MM.1S (cell line): ENCODE results near the gene MAP3K2.

ENCODE experiments used
- DNase-seq: peaks from one replicate; pipeline ENCODE4 v3.0.0-alpha.2; 2015
- H2AFZ ChIP-seq: fragments of 300-600 bp; sonication (generic); 2 replicates; pipeline ENCODE4 v1.6.0; 2016; ENCODE audit warnings: antibody characterized with exemption, low read length
- H3F3A ChIP-seq: fragments of 300-600 bp; sonication (generic); 2 replicates; pipeline ENCODE4 v1.6.1; 2016; ENCODE audit warnings: mild to moderate bottlenecking, antibody characterized with exemption, low read length, moderate library complexity, mixed read lengths; ENCODE audit not compliant: insufficient read depth
- H3K27ac ChIP-seq: fragments of 300-600 bp; sonication (generic); 2 replicates; pipeline ENCODE4 v1.5.1; 2016; ENCODE audit warnings: mild to moderate bottlenecking, low read length
- H3K27me3 ChIP-seq: fragments of 300-600 bp; sonication (generic); replicated peaks from 2 replicates; pipeline ENCODE4 v1.6.0; 2016; ENCODE audit warnings: low read length; ENCODE audit not compliant: insufficient read depth
- H3K36me3 ChIP-seq: fragments of 300-600 bp; sonication (generic); replicated peaks from 2 replicates; pipeline ENCODE4 v1.6.1; 2016; ENCODE audit warnings: mild to moderate bottlenecking, low read length, mixed read lengths; ENCODE audit not compliant: insufficient read depth
- H3K4me1 ChIP-seq: fragments of 300-600 bp; sonication (generic); 2 replicates; pipeline ENCODE4 v1.6.1; 2016; ENCODE audit warnings: low read length, mixed read lengths
- H3K4me2 ChIP-seq: fragments of 300-600 bp; sonication (generic); 2 replicates; pipeline ENCODE4 v1.6.0; 2016; ENCODE audit warnings: low read depth, low read length
- H3K4me3 ChIP-seq: fragments of 300-600 bp; sonication (generic); 2 replicates; pipeline ENCODE4 v1.5.1; 2016; ENCODE audit warnings: low read length, mixed read lengths
- H3K79me2 ChIP-seq: fragments of 300-600 bp; sonication (generic); 2 replicates; pipeline ENCODE4 v1.6.1; 2016; ENCODE audit warnings: mixed run types, low read length, mixed read lengths
- H3K9ac ChIP-seq: fragments of 300-600 bp; sonication (generic); 2 replicates; pipeline ENCODE4 v1.6.1; 2016; ENCODE audit warnings: low read length, mixed read lengths
- H3K9me2 ChIP-seq: fragments of 300-600 bp; sonication (generic); replicated peaks from 2 replicates; pipeline ENCODE4 v1.6.1; 2016; ENCODE audit warnings: mild to moderate bottlenecking, low read length, mixed read lengths; ENCODE audit not compliant: insufficient read depth
- H3K9me3 ChIP-seq: fragments of 300-600 bp; sonication (generic); replicated peaks from 2 replicates; pipeline ENCODE4 v1.6.1; 2016; ENCODE audit warnings: mild to moderate bottlenecking, low read length, mixed read lengths; ENCODE audit not compliant: insufficient read depth
- H4K20me1 ChIP-seq: fragments of 300-600 bp; sonication (generic); 2 replicates; pipeline ENCODE4 v1.6.1; 2016; ENCODE audit warnings: mild to moderate bottlenecking, low read length, moderate library complexity, mixed read lengths; ENCODE audit not compliant: insufficient read depth
- CTCF ChIP-seq: fragments of 300-600 bp; sonication (generic); IDR thresholded peaks from 2 replicates; pipeline ENCODE4 v1.5.1; 2016; ENCODE audit warnings: antibody characterized with exemption, low read length, mixed read lengths
- EZH2 ChIP-seq: fragments of 300-600 bp; sonication (generic); optimal IDR thresholded peaks from 2 replicates; pipeline ENCODE3; 2017; ENCODE audit warnings: low read depth, mild to moderate bottlenecking, antibody characterized with exemption, low read length, mixed read lengths
- EZH2phosphoT487 ChIP-seq: fragments of 300-600 bp; sonication (generic); IDR thresholded peaks from 2 replicates; pipeline ENCODE4 v1.6.1; 2018; ENCODE audit warnings: antibody characterized with exemption, low read length

The MAP3K2 gene

GRCh38 chr2:127408004-127408806 lies 20.4 kb upstream of the MAP3K2 start:
- Histone ChIP-seq H3K4me1 (peaks cover 27% of the 10 kb centered on the region), H3K9me2 (no peaks in the 10 kb centered on the region), H3K4me2 (peak overlapping the region; percentile 68), H3K9me3 (no peaks in the 10 kb centered on the region), H3K27me3 (no peaks in the 10 kb centered on the region), H3K27ac (peak overlapping the region; percentile 26; the same call in 1 of the 2 replicates), H3K9ac (peak overlapping the region; percentile 65; the same call in 1 of the 2 replicates), H4K20me1 (no peaks in the 10 kb centered on the region), H3F3A (peaks cover 12% of the 10 kb centered on the region), H2AFZ (peak overlapping the region; percentile 56), H3K36me3 (no peaks in the 10 kb centered on the region), H3K4me3 (peak overlapping the region; percentile 62), H3K79me2 (no peaks in the 10 kb centered on the region)
- TF ChIP-seq EZH2phosphoT487 (no peak), EZH2 (no peak), CTCF (no peak)
- peak; percentile 87 for DNase-seq

GRCh38 chr2:127407661-127408003 lies 19.9 kb upstream of the MAP3K2 start:
- H3K9ac ChIP-seq = no peak overlapping the region
- peaks cover 12% of the 10 kb centered on the region for H3F3A ChIP-seq
- H3K27me3 ChIP-seq = no peaks in the 10 kb centered on the region
- H3K4me3 ChIP-seq = no peak overlapping the region; the same call in 1 of the 2 replicates
- H3K36me3 ChIP-seq = no peaks in the 10 kb centered on the region
- DNase-seq = peak; percentile 21
- H3K4me1 ChIP-seq = peaks cover 27% of the 10 kb centered on the region
- H3K9me3 ChIP-seq = no peaks in the 10 kb centered on the region
- H3K4me2 ChIP-seq = peak overlapping the region; percentile 28; the same call in 1 of the 2 replicates
- no peaks in the 10 kb centered on the region for H4K20me1 ChIP-seq
- TF ChIP-seq EZH2 (no peak), EZH2phosphoT487 (no peak), CTCF (no peak)
- no peaks in the 10 kb centered on the region for H3K79me2 ChIP-seq
- H3K9me2 ChIP-seq = no peaks in the 10 kb centered on the region
- H3K27ac ChIP-seq = no peak overlapping the region; the same call in 1 of the 2 replicates
- peak overlapping the region; percentile 20; the same call in 1 of the 2 replicates for H2AFZ ChIP-seq

DNA sequence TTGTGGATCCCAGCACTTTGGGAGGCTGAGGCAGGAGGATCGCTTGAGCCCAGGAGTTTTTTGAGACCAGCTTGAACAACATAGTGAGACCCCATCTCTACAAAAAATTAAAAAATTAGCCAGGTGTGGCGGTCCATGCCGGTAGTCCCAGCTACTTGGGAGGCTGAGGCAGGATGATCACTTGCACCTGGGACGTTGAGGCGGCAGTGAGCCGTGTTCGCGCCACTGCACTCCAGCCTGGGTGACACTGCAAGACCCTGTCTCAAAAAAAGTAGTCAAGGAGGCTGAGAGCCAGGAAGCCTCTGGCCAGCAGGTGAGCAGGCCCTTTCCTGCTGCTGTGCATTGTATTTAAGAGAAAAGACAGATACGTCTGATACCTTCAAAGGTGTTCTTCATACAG lies 19.3 kb upstream of the MAP3K2 start:
- Histone ChIP-seq H3K79me2 (no peaks in the 10 kb centered on the region), H3K9me3 (no peaks in the 10 kb centered on the region), H2AFZ (no peak overlapping the region), H3K4me1 (peaks cover 27% of the 10 kb centered on the region), H3K4me2 (no peak overlapping the region), H3K9me2 (no peaks in the 10 kb centered on the region), H3K36me3 (no peaks in the 10 kb centered on the region), H3K4me3 (no peak overlapping the region), H3F3A (peaks cover 12% of the 10 kb centered on the region), H4K20me1 (no peaks in the 10 kb centered on the region), H3K27ac (no peak overlapping the region), H3K9ac (no peak overlapping the region), H3K27me3 (no peaks in the 10 kb centered on the region)
- DNase-seq = no peak
- no peak for TF ChIP-seq CTCF
- TF ChIP-seq EZH2phosphoT487 = no peak
- TF ChIP-seq EZH2 = no peak
